HG03139 (cell line): ENCODE measurements around the gene GABRR2.

Experiments used
- ATAC-seq: cut with Tn5 transposase; IDR thresholded peaks from one replicate; pipeline ENCODE4 v1.9.1; 2021; ENCODE audit not compliant: unreplicated experiment

The GABRR2 gene

DNA sequence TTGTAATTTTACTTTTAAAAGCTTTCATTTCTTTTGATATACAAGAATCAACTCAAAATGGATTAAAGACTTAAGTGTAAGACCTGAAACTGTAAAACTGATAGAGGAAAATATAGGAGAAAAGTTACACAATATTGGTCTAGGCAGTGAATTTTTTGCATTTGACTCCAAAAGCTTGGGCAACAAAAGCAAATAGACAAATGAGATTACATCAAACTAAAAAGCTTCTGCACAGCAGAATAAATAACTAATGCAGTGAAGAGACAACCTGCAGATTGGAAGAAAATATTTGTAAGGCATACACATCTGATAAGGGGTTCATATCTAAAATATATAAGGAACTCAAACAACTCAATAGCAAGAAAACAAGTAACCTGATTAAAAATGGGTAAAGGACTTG, 100.9 kb downstream of the GABRR2 start:
- no peak for ATAC-seq

DNA sequence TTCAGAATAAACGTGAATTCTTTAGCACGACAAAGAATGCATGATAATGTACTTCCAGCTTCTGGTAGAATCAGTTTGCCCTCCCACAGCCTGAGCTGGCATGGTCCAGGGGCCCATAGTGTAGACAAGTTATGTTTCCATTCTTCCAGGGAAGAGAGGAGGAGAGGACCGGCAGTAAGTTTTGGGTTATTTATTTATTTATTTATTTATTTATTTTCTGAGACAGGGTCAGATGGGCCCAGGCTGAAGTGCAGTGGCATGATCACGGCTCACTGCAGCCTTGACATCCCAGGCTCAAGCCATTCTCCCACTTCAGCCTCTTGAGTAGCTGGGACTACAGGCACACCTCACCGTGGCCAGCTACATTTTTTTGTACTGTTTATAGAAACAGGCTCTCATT, 102.6 kb downstream of the GABRR2 start:
- ATAC-seq: no peak

DNA sequence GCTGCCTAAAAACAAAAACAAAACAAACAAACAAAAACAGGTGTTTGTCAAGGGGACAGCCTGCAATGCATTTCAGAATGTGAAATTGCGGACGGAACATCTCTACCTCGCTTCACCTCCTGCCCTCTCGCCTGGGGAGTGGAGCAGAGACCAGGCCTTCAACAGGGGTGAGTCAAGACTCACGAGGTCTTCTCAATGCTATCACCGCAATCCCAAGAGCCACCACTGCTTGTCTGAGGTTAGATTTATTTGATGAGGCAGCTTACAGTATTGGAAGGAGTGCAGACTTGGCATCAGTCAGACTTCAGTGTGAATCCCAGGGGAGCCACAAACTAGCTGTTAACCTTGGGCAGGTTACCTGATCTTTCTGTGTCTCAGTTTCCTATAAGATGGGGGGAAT, 105.6 kb downstream of the GABRR2 start:
- ATAC-seq: no peak

GRCh38 chr6:89208551-89208950, 106.5 kb downstream of the GABRR2 start:
- ATAC-seq: no peak
